Astrocyte of the cerebellum (primary cell): Measurements from ENCODE around the gene KDELR1.

Experiments
- DNase-seq: peaks from one replicate; pipeline ENCODE4 v3.0.0-alpha.2; 2011; ENCODE audit warnings: low read depth
- H3K4me3 ChIP-seq: 2 replicates; pipeline ENCODE4 v1.5.1; 2011; ENCODE audit warnings: mild to moderate bottlenecking, low read depth, low read length, moderate library complexity
- in situ Hi-C: cut with HindIII; loops from 2 replicates; pipeline ENCODE4 v1.10.0; 2017; ENCODE audit warnings: low sequenced_read_pairs
- TF ChIP-seq, protein P1 (sequence below): IDR thresholded peaks from 2 replicates; pipeline ENCODE4 v1.5.1; 2012; ENCODE audit warnings: low read length, low read depth, moderate library complexity, mild to moderate bottlenecking; ENCODE audit errors: missing control alignments

The KDELR1 gene

DNA sequence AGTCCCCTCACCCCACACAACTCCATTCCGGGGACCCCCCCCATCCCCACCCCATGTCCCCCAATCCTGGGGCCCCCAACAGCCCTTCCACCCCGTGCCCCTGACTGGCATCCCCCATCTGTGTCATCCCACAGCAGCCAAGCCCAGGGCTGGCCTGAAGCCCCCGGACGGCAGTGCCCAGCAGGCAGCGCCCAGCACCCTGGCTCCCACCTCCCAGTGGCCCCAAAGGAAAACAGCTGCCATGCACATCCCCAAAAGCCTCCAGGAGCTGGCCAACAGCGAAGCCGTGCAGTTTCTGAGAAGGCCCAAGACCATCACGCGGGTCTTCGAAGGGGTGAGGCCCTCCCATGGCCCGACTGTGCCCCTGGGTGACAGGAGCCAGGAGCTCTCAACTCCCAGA, 25.7 kb downstream of the KDELR1 start:
- TF ChIP-seq, protein P1, sequence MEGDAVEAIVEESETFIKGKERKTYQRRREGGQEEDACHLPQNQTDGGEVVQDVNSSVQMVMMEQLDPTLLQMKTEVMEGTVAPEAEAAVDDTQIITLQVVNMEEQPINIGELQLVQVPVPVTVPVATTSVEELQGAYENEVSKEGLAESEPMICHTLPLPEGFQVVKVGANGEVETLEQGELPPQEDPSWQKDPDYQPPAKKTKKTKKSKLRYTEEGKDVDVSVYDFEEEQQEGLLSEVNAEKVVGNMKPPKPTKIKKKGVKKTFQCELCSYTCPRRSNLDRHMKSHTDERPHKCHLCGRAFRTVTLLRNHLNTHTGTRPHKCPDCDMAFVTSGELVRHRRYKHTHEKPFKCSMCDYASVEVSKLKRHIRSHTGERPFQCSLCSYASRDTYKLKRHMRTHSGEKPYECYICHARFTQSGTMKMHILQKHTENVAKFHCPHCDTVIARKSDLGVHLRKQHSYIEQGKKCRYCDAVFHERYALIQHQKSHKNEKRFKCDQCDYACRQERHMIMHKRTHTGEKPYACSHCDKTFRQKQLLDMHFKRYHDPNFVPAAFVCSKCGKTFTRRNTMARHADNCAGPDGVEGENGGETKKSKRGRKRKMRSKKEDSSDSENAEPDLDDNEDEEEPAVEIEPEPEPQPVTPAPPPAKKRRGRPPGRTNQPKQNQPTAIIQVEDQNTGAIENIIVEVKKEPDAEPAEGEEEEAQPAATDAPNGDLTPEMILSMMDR = no peak
- no peak overlapping the region for H3K4me3 ChIP-seq
- in situ Hi-C loops = no loop called here
- no peak for DNase-seq

DNA sequence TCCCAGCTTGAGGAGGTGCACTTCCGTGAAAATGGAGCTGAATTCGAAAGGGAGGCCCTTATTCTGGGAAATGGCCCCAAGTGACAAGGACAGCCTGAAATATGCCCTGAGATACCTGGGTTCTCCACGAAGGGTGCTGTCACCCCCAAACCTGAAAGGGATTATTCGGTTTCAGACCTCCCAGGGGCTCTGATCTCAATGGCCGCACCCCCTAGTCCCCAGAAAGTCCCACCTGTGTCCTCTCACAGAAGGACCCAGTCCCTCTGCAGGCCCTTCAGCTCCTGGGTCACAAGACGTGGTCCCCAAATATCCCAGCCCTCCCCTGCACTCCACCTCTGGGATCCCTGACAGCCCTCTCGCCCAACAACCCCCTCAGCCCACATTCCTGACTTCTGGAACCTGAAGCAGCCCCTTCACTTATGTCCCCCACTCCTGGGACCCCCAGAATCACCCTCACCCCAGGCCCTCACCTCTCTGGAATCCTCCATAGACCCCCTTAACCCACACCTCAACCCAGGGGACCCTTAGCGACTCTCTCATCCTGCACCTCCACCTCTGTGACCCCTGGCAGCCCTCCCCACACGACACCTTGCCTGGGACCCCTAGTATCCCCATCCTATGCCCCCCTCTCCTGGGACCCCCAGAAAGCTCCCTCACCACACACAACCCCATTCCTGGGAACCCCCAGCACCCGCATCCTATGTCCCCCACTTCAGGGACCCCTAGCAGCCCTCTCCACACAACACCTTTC, 26.6 kb downstream of the KDELR1 start:
- TF ChIP-seq, protein P1 = no peak
- in situ Hi-C loops = no loop called here
- H3K4me3 ChIP-seq = peak overlapping the region; percentile 61
- DNase-seq = no peak

DNA sequence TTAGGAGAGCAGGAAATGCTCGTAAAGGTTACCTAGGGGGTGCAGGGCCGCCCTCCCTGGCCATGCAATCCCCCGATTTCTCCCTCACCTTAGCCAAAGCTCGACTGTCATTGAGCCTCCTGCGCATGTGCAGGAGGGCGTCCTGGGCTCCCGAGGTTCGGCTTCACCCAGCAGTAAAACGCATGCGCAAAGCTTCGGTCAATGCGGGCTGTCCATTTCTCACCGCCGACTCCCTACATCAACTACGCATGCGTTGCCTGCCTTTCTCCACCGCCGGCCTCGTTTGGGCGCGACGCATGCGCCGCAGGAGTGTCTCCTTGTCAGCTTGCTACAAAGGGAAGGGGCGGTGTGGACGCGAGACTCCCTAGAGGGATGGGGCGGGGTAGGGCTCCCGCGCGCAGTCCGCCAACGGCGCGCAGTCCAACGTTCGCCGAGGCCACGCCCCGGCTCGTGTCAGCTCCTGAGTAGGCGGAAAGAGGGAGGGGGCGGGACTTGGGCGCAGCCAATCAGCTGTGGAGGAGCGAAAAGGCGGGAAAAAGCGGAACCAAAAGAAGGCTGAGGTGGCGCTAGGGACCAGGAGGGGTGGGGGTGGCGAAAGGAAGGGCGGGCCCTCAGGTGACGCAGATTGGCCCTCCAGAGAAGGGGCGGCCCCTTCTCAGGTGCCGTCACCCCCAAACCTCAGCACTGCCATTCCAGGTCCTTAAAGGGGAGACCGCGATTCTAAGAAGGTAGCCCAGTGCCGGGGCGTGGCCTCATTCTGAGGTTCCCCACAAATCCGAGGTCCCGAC, 27.3 kb downstream of the KDELR1 start, which contains the start of the genes SYNGR4 and TMEM143:
SYNGR4 (plus strand) TSS at position 558 of the 788 bp plus-strand sequence. CDS start 1,476 bp downstream, outside the sequence.
TMEM143 (minus strand) TSS at position 131 of the 788 bp plus-strand sequence; CDS start at position 111, 20 bp downstream.
- in situ Hi-C loops = no loop called here
- H3K4me3 ChIP-seq = peak within 1 kb of the TSS; percentile 61
- peak; percentile 98 for DNase-seq
- TF ChIP-seq, protein P1 = no peak

DNA sequence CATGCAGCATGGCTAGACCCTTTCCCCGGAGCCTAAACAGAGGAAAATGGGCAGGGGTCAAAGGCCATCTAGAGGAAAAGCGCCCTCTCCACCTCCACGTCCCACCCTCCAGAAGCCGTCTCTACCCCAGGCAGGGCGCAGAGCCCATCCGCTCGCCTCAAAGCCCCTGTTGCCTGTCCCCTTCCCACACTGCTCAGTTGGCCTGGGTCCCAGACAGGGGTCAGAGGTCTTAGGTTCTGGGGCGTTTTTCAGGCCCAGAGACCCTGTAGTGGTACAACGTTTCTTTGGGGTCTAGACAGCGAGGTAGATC, 27.9 kb downstream of the KDELR1 start:
- no peak for DNase-seq
- in situ Hi-C loops = no loop called here
- TF ChIP-seq, protein P1 = no peak
- peak overlapping the region; percentile 61 for H3K4me3 ChIP-seq

DNA sequence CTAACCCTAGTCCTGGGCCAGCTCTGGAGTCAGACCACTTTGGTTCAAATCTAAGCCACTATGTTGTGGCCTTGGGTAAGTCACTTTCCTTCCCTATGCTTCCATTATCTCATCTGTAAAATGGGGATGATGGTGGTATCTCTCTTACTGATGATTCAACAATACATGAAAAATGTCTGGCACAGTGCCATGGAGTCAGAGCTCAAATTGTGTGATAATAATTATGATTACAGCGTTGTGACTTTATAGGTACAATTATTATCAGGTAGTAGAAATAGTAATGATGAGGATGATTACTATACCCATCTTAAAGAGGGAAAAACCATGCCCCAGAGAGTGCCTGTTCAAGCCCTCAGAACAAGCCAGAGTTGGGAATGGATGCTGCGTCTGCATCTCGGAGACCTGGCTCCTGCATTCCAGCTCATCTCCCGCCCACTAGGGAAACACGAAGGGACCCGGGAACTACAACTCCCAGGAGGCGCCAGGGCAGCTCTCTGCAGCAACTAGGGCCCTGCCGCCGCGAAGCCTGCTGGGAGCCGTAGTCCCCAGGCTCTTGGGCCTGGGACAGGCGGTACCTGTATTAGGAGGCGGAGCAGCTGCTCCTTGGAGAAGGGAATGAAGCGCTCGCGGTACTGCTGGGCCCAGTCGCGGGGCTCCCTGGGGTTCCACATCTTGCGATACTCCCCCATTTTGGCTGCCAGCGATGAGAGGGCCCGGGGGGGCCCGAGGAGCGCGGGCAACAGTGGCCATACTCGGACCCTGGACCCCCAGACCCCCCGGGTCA, 28.4 kb downstream of the KDELR1 start:
- peak overlapping the region; percentile 61 for H3K4me3 ChIP-seq
- in situ Hi-C loops = no loop called here
- TF ChIP-seq, protein P1 = no peak
- peak; percentile 87 for DNase-seq

DNA sequence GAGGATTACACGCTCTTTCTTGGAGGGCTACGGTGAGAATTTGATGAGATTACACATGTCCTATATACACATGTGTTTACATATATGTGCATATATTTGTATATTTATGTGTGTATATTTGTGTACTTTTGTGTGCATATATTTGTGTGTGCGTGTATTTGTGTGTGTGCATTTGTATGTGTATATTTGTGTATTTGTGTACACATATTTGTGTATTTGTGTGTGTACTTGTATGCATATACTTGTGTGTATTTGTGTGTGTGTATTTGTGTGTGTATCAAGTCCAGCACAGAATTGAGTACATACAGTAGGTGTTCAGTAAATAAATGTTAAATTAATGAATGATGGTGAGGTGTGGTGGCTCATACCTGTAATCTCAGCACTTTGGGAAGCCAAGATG, 29.4 kb downstream of the KDELR1 start:
- TF ChIP-seq, protein P1 = no peak
- no peak for DNase-seq
- in situ Hi-C loops = no loop called here
- H3K4me3 ChIP-seq = no peak overlapping the region
